ENCODE results near the gene ACACB.

The ACACB gene

DNA sequence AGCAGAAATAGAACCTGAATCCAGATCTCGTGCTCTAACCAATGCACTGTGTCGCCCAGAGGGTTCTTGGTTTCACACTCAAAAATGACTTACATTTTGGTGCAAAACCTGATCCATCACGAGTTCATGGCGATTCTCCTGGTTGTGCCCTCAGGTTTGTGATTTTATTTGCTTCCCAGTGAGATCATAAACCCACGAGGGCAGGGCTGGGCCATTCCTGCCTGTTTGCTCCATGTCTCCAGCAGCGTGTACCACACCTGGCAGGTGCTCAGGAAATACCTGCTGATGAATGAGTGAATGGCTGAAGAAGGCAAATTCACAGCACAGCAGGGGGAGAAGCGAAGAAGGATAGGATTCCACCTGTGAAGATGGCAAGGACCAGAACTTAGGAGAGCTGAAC, 9.4 kb downstream of the ACACB start:
- DNase-seq (ENCODE audit: extremely low read depth, insufficient read length) = no peak
- H3K27me3 ChIP-seq (replicated peaks; ENCODE audit: control insufficient read depth, insufficient read depth, low read length) = no peaks in the 10 kb centered on the region
- H3K36me3 ChIP-seq (ENCODE audit: control insufficient read depth, insufficient read depth, low read length) = no peaks in the 10 kb centered on the region
- H3K4me3 ChIP-seq (replicated peaks; ENCODE audit: low read depth, low read length) = no peak overlapping the region
- no peak for TF ChIP-seq CTCF (IDR thresholded peaks at IDR 0.05; ENCODE audit: insufficient read depth, low read length, poor library complexity, severe bottlenecking)

DNA sequence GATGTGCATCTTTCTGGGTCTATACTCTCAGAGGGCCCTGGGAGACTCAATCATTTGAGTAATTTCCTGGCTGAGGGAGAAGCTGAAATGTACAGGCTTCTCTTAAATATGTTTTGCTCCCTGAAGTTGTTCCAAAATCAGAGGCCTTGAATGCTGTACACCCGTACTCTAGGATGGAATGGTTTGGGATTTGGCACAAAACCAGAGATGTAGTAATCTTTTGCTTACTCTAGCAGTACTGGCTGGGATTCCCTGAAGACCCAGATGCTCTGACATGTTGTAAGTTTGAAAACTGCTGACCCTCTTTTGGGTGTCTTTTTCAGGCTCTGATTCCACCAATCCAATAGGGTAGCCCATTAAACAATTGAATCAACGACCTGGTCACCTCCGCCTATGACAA, 10.4 kb downstream of the ACACB start:
- no peaks in the 10 kb centered on the region; the same call in 1 of the 2 replicates for H3K27me3 ChIP-seq (replicated peaks; ENCODE audit: control insufficient read depth, insufficient read depth, low read length)
- H3K4me3 ChIP-seq (replicated peaks; ENCODE audit: low read depth, low read length) = no peak overlapping the region
- DNase-seq (ENCODE audit: extremely low read depth, insufficient read length) = no peak
- TF ChIP-seq CTCF (IDR thresholded peaks at IDR 0.05; ENCODE audit: insufficient read depth, low read length, poor library complexity, severe bottlenecking) = no peak
- H3K36me3 ChIP-seq (ENCODE audit: control insufficient read depth, insufficient read depth, low read length) = no peaks in the 10 kb centered on the region

DNA sequence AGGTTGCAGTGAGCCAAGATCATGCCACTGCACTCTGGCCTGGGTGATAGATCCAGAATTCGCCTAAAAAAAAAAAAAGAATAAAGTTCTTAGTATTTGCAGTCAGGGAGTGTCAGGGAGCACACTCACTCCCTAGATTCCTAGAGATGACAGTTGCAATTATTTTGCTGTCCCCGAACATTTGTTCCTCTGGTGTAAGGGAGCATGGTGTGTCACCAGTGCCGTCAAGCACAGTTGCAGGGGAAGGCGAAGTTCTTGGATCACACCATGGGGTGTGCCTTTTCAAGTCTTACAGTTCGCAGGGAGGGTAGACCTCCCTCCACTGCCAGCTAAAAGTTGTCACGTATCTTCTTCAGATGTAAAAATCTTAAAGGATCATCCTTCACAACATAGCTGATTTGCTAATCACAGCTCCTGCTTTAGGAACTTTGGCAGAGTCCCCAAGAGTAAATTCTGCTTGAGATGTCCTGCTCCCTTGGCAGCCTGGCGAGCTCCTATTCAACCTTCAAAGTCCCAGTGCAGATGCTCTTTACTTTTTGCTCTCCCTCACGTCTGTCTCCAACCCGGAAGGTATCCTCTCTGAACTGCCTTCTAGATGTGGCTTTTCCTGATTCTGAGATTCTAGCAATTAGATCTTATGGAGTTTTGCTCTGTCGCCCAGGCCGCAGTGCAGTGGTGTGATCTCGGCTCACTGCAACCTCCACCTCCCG, 11.3 kb downstream of the ACACB start:
- no peak for TF ChIP-seq CTCF (IDR thresholded peaks at IDR 0.05; ENCODE audit: insufficient read depth, low read length, poor library complexity, severe bottlenecking)
- no peak overlapping the region for H3K4me3 ChIP-seq (replicated peaks; ENCODE audit: low read depth, low read length)
- no peaks in the 10 kb centered on the region; the same call in 1 of the 2 replicates for H3K27me3 ChIP-seq (replicated peaks; ENCODE audit: control insufficient read depth, insufficient read depth, low read length)
- H3K36me3 ChIP-seq (ENCODE audit: control insufficient read depth, insufficient read depth, low read length) = no peaks in the 10 kb centered on the region
- DNase-seq (ENCODE audit: extremely low read depth, insufficient read length) = no peak

DNA sequence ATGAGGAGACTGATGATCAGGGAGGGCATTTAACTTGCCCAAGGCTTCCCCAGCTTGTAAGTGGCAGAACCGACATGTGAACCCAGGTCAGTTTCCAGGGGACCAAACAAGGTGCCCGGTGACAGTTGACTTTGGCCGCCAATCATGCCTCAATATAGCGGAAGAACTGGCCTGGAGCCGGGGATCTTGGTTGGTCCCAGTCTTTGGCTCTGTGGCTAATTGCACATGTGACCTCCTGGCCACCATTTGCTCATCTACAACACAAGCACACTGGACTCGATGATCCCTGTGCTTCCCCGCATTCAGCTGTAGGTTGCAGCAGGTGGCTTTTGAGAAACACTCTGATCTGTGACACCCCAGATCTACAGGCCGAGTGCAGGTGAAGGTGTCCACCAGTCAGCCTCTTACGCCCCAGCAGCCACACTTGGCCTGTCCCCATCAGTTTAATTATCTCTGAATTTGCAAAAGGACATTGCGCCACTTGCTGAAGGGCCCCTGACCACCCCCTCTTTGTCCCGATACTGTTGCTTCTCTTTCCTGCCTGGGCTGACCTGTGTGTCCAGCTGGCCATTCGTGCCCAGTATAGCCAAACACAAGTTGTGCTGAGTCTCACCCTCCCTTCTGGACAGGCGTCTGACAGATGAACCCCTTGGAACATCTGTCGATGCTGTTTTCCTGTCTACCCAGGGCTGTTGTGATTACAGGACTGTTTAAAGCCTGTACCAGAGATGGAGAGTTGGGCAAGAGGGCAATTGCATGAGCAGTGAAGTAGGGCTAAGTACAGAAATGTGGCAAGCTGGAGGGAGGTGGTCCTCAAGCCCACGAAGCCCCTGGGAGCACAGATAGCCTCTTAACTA, 14.1 kb downstream of the ACACB start:
- no peak overlapping the region for H3K4me3 ChIP-seq (replicated peaks; ENCODE audit: low read depth, low read length)

More for the DNA sequence above, 14.1 kb downstream of the ACACB start:
- H3K27me3 ChIP-seq (replicated peaks; ENCODE audit: control insufficient read depth, insufficient read depth, low read length) = no peaks in the 10 kb centered on the region; the same call in none of the 2 replicates
- TF ChIP-seq CTCF (IDR thresholded peaks at IDR 0.05; ENCODE audit: insufficient read depth, low read length, poor library complexity, severe bottlenecking) = no peak
- DNase-seq (ENCODE audit: extremely low read depth, insufficient read length) = no peak
- H3K36me3 ChIP-seq (ENCODE audit: control insufficient read depth, insufficient read depth, low read length) = no peaks in the 10 kb centered on the region

All from GM06990 (cell line).